Germinal center (tissue), 1 donor: ENCODE results near the gene PRKN.

Source experiments
- DNase-seq: peaks from one replicate; pipeline ENCODE4 v3.0.0; 2012; ENCODE audit warnings: mixed read lengths, low spot score

The PRKN gene

DNA sequence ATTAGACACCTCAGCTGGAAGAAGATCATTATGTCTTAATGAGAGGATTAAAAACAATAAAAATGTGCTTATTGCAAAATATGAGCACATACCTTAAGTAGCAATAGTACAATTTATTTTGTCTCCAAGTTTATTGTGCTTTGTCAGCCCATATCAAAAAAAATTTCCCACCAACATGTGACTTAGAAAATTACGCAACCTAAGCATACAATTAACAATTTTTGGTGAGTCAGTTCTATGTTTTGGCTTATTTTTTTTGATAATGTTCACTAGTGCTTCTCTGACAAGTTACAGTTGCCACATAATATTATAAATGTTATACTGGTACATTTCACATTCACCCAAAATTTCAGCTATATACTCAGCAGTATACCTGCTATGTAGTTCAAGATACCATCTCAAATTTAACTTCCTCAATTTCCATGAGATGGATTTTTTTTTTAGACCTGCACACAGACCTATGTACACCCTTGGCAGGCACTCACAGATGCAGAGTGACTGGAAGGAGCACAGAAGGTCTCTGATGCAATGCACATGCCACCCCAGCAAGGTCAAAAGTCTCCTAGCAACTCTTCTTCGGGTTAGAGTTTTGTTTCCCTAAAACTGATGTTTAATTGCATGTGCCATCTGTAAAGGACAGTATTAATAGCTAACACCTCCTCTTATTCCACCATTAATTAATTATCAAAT lies 112.4 kb downstream of the PRKN start:
- no peak for DNase-seq

DNA sequence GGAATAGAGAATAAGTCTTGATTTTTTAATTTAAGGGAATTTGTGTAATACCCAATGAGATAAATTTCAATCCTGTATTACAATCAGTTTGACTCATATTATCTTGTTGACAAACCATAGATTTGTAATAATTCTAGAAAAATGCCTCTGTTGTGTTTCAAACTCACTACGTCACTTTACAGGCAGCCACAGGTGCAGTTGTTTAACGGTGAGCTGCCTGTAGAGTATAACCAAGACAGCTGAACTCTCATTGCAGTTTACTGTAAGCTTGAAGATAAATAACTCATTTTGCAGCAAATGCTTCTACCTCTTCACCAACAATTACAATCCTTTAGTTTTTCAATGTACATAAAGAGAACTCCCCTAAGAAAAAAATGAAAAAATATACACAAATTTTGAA lies 114.3 kb downstream of the PRKN start:
- DNase-seq, result no peak

DNA sequence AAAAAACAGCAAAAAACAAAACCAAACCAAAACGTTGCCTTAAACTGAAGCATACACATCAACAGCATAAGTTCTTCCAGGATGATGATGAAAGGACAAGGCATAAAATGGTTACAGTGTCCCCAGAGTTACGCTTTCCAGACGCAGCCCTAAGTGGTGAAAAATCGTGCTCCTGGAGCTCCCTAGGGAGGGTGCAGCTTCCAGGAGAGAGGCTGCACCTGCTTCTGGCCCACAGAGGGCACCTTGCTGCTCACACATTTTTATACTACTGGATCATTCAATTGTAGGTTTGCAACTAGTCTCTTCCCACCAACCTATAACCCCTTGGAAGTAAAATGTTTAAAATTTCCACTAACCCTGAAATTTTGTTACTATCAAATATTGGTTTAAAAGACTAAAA lies 115.0 kb downstream of the PRKN start:
- no peak for DNase-seq

DNA sequence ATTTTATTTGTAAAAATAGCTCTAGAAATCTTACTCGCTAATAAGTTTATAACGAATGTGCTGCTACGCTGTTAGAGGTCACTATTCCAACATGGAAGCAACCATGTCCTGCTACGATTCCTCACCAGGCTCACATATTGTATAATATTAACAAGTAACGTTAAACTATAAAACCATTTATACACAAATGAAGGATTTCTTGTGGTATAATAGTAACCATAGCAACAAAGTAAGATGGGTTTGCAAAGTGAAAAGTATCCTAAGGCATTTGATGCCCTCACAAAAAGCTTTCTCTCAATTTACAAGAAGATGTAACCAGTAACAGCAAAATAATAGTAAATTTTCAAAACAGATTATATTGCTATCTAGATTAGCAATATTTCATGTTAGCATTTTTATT lies 117.2 kb downstream of the PRKN start:
- DNase-seq, result no peak

DNA sequence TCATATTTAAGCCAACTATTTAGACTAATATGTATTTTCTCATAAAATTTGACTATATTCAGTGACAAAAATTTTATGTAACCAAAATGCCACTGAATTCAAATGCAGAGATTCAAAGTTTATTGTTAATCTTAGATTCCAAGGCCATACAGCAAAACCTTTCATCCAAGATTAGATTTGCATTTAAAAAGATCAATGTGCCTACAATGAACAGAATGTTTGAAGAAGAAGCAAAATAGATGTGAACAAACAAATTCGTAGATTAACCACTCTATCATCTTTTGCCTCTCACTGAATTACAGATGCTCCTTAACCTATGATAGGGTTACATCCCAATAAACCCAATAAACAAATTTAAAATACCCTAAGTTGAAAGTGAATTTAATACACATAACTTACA lies 121.7 kb downstream of the PRKN start:
- DNase-seq, result no peak

DNA sequence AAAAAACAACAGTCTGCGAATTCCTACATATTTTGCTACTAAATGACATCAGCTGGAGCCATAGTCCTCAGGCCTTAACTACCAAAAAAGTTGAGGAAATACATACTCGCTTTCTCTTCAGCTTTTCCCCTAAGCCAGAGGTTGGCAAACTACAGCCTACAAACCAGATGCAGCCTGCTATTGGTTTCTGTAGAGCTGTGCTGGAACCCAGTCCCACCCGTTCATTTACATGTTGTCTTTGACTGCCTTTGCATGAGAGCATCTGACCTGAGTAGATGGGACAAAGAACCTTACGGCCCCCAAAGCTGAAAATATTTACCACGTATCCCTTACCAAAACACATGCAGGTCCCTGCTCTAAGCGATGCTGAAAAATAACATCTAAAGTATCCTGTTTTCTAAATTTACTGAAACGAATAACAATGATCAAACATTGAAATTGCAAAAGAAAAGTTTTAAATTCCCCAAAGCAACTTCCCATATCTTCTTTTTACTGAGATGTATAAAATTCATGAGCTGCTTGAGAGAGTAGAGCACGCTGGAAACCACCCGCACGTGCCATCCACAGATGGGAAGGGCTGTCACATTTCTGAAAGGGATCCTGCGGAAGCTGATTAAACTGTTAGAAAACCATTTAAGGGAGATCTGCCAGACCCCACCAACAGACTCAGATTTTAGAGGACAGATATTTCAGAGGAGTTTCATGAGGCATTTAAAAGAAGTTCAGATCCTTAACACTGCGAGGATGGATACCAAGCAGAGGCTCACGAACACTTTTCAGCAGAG lies 124.1 kb downstream of the PRKN start:
- DNase-seq, result no peak

DNA sequence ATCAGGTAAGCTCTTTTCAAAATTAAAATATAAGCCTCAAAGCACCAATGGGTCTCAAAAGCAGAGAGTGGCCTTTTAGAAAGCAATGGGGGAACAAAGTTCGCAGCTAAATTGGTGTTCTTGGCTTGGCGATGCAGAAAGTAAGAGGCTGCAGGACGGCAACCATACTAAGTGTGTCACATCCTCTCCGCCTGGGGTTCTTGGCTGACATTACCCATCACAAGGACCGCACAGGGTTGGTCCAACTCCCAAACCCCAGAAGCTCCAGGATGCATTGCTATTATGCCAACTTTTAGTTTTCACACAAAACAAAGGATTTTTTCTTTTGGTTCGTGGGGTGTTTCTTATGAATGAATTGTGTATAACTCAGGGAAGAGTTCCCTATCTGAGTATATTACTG lies 124.8 kb downstream of the PRKN start:
- DNase-seq, result no peak

DNA sequence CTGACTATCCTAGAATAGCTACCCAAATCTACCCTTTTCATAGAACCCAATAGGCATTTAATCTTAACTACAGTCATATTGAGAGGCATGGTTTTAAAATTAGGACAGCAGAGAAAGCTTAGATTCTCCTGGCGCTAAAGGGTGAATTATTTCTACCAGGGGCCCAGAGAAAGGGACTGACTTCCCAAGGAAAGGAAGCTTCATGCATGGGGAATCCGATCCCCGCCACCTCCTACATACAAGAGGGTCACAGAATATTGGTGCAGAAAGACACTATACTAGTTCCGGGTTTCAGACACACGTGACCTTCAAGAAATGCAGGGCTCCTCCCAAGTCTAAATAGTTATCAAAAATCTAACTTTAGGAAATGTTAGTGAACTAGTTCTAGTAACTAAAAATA lies 130.9 kb downstream of the PRKN start:
- no peak for DNase-seq

DNA sequence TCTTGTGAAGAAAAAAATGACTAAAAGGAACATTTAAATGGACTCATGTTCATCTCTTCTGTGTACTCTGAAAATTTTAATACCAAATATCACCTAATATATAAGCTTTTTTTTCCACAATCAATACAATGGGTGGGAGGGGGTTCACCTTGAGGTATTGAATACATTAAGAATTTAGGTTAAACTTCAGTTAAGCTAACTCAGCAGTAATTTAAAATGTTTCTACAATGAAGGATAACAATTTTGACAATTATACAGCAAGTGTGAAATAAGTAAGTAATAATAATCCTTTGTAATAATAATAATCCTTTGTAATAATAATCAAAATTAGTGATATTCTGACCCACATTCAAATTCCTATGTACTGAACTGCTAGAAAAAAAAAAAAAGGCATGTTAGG lies 136.0 kb downstream of the PRKN start:
- DNase-seq, result no peak

DNA sequence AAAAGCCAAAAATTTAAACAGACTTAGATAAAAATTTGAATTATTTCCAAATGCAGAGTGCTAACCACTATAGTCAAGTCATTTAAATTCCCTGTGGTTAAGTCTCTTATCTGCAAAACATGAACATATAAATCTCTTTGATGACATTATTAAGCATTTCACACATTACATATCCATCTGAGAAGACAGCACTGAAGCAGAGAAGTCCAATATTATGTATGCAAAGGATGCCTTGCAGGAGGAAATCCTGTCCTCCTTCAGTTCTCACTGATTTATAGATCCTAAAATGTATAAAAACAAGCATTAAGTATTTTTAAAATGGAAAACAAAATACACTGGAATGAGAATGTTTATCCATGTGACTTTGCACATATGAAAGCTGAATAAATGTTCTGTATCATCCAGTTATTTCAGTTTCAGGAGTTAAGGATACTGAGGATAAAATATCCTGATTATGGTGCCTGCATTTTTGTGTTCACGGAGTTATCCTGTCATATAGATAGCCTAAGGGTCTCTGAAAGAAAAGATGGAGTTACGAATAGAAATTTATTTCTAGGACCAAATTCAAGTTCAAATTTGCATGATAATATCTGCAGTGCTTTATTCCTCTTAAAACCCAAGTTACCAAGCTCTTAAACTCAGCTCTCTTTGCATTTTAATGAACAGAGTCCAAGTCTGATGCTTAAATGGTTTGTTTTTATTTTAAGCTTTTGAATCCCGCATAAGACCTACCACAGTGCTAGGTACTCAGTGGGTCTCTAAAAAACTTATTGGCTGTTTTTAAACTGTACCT lies 145.4 kb downstream of the PRKN start:
- DNase-seq, result no peak

DNA sequence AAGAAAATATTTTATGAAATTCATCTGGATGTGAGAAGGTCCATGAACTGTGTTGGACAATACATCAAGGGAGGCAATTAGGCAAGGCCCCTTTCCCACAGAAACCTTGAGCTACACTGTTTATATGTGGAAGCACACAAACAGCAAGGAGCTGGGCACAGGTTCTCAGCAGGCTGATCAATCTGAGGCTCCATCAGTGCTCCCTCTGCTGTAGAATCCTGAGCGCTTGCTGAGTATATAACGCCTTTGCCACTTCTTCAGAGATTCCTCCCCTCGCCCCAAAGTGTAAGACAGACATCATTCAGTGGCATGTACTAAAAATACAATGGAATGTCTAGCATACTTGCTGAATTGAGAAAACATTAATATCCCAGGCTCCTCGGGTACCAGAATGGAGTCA lies 146.9 kb downstream of the PRKN start:
- no peak for DNase-seq

DNA sequence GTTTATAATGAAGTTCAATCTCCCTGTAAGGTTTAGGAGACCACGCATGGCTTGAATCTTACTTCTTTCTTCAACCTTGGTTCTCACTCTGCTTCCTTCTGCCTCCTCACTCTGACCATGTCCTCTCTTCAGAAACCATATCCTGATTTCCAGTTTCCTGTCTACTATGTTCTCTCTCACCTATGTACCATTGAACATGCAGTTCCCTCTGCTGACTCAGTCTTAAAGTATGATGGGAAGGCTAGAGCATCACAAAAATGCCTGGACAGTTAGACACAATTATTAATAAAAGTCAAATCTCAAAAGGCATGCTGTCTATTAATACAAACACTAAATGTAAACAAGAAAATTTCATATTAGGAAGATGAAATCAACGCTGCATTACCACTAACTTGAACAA lies 151.6 kb downstream of the PRKN start:
- DNase-seq, result no peak

DNA sequence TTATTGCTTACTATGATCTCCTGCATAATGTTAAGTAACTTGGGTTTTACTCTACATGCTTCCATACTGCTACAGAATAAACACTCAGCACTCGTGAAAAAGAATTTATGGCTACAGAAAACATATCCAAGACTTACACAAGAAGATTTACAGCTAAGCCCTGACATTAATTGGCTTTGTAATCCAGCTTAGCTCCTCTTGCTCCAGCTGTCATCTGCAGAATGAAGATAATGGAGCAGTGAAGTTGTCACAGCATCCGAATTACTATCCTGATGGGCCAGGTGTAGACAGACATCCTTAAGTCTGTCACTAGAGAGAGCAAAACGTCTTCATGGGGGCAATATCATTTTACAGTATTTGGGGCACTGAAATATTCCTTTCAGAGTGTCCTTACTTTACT lies 155.3 kb downstream of the PRKN start:
- no peak for DNase-seq

DNA sequence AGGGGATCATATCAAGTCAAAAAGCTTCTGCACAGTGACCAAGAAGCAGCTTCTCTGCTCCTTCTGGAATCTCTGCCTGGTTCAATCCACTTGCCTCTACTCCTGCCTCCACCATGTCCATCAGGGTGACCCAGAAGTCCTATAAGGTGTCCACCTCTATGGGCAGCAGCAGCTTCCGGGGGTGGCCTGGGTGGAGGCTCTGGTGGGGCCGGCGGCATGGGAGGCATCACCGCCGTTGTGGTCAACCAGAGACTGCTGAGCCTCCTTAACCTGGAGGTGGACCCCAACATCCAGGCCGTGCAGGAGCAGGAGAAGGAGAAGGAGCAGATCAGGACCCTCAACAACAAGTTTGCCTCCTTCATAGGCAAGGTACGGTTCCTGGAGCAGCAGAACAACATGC lies 159.3 kb downstream of the PRKN start:
- no peak for DNase-seq

DNA sequence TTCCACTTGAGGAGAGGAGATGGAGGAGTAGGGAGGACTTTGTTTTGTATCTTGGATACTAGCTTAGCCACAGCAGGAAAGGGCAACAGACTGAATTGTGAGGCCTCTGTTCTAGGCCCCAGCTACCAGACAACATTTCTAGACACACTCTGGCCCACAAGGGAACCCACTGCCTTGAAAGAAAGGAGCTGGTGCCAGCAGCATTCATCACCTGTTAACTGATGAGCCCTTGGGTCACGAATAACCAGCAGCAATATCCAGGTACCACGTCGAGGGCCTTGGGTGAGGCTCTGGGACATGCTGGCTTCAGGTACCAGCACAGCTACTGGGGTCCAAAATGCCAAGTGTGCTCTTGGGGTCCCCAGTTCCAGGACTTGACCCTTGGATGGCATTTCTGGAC lies 165.5 kb downstream of the PRKN start:
- DNase-seq, result no peak

DNA sequence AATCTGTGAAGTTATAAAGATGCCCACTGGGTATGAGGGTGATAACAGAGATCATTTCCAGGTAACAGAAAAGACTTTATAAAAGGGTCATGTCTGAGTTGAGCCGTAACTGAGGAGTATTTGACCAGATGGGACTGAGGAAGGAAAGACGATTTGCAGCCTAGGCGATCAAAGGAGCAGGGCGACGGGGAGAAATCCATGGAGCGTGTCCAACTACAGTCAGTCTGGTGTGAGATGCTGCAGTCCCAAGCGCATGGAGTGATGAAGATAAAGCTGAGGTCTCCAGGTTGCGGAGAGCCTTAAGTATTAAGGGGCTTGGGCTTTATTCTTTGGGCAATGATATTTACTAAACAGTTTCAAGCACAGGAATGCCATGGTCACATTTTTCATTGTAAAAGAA lies 166.7 kb downstream of the PRKN start:
- DNase-seq, result no peak

DNA sequence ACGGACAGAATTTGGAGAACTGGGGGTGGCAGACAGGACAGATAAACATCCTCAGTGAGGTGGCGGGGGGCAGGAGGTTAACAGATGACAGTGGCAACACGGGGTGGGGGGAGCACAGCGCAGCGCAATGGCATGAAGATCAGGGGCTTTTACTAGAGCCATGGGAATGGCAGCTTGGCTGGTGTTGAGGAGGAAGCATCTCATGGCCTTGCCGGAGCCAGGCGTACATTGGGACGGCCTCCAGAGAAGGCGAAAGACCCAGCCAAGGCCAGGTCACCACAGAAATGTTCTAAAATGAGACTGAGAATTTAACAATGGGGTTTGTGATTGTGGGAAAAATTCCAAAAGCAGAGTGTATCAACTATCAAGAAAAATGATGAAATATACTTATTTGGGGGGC lies 173.0 kb downstream of the PRKN start:
- DNase-seq, result no peak

DNA sequence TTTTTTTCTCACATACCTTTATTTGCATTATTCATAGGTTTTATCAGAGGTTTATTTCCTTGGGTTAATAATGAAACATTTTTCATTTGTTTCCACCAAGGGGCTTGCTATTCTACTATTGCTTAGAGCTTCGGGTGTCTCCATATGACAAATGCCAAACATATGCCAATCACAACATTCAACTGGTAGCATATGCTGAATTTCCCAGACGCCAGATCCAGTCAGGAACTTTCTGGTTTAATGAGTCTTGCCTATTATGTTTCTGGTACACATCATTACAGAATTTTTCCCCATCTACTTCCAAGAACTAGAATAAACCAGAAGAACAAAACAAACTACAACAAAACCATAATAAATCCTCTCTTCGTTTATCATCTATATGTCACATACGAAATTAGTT lies 180.7 kb downstream of the PRKN start:
- DNase-seq, result no peak

DNA sequence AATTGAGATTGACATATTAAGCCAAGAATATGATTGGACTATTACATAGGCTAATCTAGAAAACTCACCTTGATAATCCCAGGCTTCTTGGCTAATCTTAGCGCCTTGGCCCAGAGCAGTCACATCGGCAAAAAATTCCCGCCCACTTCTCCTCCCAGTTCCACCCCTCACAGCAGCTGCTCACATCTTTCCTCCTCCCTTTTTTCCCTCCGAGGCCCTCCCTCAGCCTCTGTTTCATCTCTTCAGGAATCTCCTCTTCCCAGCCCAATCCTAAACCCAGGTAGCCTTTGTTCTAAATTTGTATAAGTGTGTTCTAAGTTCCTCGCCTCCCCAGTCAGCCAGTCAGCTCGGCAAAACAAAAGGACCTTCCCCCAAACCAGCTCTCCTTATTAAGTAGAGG lies 184.3 kb downstream of the PRKN start:
- no peak for DNase-seq

DNA sequence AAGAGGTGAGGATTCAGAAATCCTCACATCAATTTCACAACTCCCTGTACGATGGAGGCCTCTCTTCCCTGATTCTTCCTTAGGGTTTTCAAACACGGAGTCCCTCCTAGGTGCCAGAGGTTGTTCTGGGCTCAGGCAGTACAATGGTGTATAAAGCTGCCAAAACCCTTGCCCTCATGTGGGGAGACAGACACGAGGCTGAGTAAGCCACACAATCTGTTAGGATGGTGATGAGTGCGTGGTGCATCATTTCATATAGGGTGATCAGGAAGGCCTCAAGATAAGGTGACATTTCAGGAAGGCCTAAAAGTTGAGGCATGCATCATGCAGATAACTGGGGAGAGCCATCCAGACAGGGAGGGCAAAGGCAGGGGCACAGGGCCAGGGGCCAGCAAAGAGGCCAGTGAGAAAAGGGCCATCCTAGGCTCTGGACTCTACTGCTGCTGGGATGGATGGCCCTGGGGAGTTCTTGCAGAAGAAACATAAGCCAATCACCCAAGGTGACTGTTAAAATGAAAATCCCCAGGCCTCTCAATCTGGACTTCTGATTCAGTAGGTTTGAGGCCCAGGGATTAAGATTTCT lies 186.5 kb downstream of the PRKN start:
- no peak for DNase-seq

DNA sequence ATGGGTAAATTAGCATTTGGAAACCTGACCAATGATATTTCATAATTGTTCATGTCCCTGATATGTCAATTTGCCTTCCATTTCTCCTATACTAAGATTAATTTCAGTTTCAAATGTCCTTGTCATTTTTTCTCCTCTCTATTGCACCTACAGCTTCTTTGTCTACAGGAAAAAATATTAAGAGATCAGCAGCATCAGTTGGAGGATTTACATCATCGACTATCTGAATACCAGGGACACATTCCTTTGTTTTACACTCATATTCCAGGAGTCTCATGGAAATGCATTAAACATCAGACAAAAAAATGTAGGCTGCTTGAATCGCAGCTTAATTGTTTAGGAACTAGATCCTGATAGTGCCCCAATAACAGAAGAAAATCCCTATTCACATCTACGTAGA lies 188.2 kb downstream of the PRKN start:
- DNase-seq, result no peak

DNA sequence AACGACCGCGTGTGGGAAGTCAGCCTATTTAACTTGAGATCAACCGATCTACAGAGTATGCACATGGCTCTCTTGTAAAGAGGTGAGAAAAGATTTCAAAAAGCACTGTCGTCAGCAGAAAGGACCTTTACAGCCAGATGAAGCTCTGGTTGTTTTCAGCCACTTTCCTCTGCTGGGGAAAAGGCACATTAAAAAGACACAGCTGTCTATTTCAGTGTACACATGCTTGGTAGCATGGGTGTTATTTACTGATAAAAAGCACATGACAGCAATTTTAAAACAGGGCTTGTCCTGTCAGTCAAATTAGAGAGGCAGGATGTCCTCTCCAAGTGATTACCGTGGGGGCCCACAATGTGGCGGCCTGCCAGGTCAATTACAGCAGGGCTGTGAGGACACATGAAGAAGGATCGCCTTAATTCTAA lies 188.9 kb downstream of the PRKN start:
- no peak for DNase-seq

DNA sequence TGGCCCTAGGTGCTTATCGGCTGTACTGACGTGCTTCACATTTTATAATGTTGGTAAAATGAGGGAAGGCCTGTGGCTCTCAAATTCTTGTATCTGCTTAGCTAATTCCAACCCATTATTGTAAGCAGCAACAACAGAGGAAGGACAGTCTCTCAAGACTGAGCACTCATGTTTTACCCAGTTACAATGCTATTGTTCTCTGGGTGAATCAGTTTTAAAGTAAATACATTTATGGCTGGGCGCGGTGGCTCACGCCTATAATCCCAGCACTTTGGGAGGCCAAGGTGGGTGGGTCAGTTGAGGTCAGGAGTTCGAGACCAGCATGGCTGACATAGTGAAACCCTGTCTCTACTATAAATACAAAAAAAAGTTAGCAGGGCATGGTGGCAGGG lies 194.6 kb downstream of the PRKN start:
- no peak for DNase-seq
